ENCODE measurements around the gene TRIM25.

Gene TRIM25

GRCh38 chr17:56913867-56914580 lies at the start of gene TRIM25:
Gene TRIM25, minus strand, starts transcription at chr17:56914049. Its CDS starts 61 bp downstream, at chr17:56913988.
- DNase-seq, result peak; percentile 93

- peak; percentile 89 for DNase-seq
These were observed 47.0 kb upstream of the TRIM25 start, which contains the start of gene COIL for GRCh38 chr17:56960596-56961538. Gene COIL, minus strand, starts transcription at chr17:56961050. Its CDS starts 31 bp downstream, at chr17:56961019.

GRCh38 chr17:56956992-56957391 lies 43.1 kb upstream of the TRIM25 start:
- no peak for DNase-seq

GRCh38 chr17:56949595-56949994 lies 35.7 kb upstream of the TRIM25 start:
- DNase-seq, result no peak

GRCh38 chr17:56948491-56948890 lies 34.6 kb upstream of the TRIM25 start:
- peak; percentile 29 for DNase-seq

GRCh38 chr17:56947741-56948140 lies 33.9 kb upstream of the TRIM25 start:
- no peak for DNase-seq

GRCh38 chr17:56945938-56946505 lies 32.2 kb upstream of the TRIM25 start:
- DNase-seq, result no peak

- peak; percentile 30 for DNase-seq
These were observed 29.8 kb upstream of the TRIM25 start for GRCh38 chr17:56943505-56944125.

GRCh38 chr17:56939869-56940484 lies 26.1 kb upstream of the TRIM25 start:
- DNase-seq, result peak; percentile 69

GRCh38 chr17:56938206-56938605 lies 24.4 kb upstream of the TRIM25 start:
- peak; percentile 13 for DNase-seq

GRCh38 chr17:56937687-56938086 lies 23.8 kb upstream of the TRIM25 start:
- DNase-seq, result peak; percentile 36

GRCh38 chr17:56936697-56937322 lies 23.0 kb upstream of the TRIM25 start:
- DNase-seq, result no peak

- DNase-seq, result no peak
These were observed 21.6 kb upstream of the TRIM25 start for GRCh38 chr17:56935461-56935860.

GRCh38 chr17:56934280-56934679 lies 20.4 kb upstream of the TRIM25 start:
- no peak for DNase-seq

- DNase-seq, result no peak
These were observed 20.0 kb upstream of the TRIM25 start for GRCh38 chr17:56933868-56934267.

- DNase-seq, result no peak
These were observed 19.4 kb upstream of the TRIM25 start for GRCh38 chr17:56933151-56933745.

GRCh38 chr17:56930739-56931337 lies 17.0 kb upstream of the TRIM25 start:
- DNase-seq, result no peak

GRCh38 chr17:56929362-56929969 lies 15.6 kb upstream of the TRIM25 start:
- no peak for DNase-seq

- DNase-seq, result no peak
These were observed 14.7 kb upstream of the TRIM25 start for GRCh38 chr17:56928586-56928985.

GRCh38 chr17:56926704-56927103 lies 12.9 kb upstream of the TRIM25 start:
- DNase-seq, result no peak

GRCh38 chr17:56926270-56926669 lies 12.4 kb upstream of the TRIM25 start:
- DNase-seq, result no peak

All from EL (cell line).